H1 (cell line): ENCODE data around the gene GP5. TPM values are rescaled to one million over a fixed set of nuclear protein-coding genes. Genes with fewer than 3 reads are reported as not detected.

Experiments used
- CTCF ChIA-PET: fragments of 300-600 bp; sonication (Branson Sonifier 250); formaldehyde crosslinking; loops from one replicate; lab custom pipeline; 2021; ENCODE audit not compliant: partially characterized antibody; lab: Charles Lee
- POLR2A ChIA-PET: fragments of 300-600 bp; sonication (Branson Sonifier 250); formaldehyde crosslinking; loops from one replicate; lab custom pipeline; 2021; ENCODE audit warnings: inconsistent platforms; ENCODE audit not compliant: partially characterized antibody; lab: Charles Lee
- DNase-seq, 2 experiments: peaks; one replicate each; pipeline versions ENCODE4 v3.0.0 to v3.0.0-alpha.2; 2010 to 2022; ENCODE audit warnings: low spot score in 2 of 2, low read depth in 1 of 2, mixed read lengths in 1 of 2
- FAIRE-seq: peaks from 2 replicates; lab custom pipeline; 2011; peaks lifted over from hg19 to GRCh38; lab: Jason Lieb, UNC
- H2AFZ ChIP-seq: 2 replicates; pipeline ENCODE4 v1.8.1; 2012; ENCODE audit warnings: low read length, inconsistent platforms
- H2AK5ac ChIP-seq: 2 replicates; pipeline ENCODE4 v1.6.1; 2013; ENCODE audit warnings: low read depth, low read length
- H2BK120ac ChIP-seq: replicated peaks from 2 replicates; pipeline ENCODE3; 2013; ENCODE audit warnings: low read depth, low read length, inconsistent platforms
- H2BK12ac ChIP-seq: 2 replicates; pipeline ENCODE4 v1.6.1; 2013; ENCODE audit warnings: low read depth, low read length
- H2BK15ac ChIP-seq: 2 replicates; pipeline ENCODE4 v1.6.1; 2013; ENCODE audit warnings: low read length
- H2BK20ac ChIP-seq: 2 replicates; pipeline ENCODE4 v1.6.1; 2013; ENCODE audit warnings: low read length
- H2BK5ac ChIP-seq: 2 replicates; pipeline ENCODE4 v1.6.1; 2013; ENCODE audit warnings: low read depth, low read length
- H3K14ac ChIP-seq: 2 replicates; pipeline ENCODE4 v1.6.1; 2013; ENCODE audit warnings: inconsistent platforms; ENCODE audit not compliant: insufficient read length
- H3K18ac ChIP-seq: 2 replicates; pipeline ENCODE4 v1.6.1; 2013; ENCODE audit warnings: low read length; ENCODE audit errors: extremely low read depth
- H3K23ac ChIP-seq: 2 replicates; pipeline ENCODE4 v1.6.1; 2013; ENCODE audit warnings: inconsistent platforms; ENCODE audit not compliant: insufficient read length
- H3K23me2 ChIP-seq: 2 replicates; pipeline ENCODE4 v1.6.1; 2013; ENCODE audit warnings: low read depth, low read length
- H3K27ac ChIP-seq: 2 replicates; pipeline ENCODE4 v1.6.1; 2011; ENCODE audit warnings: low read depth, low read length, inconsistent platforms
- H3K27me3 ChIP-seq, 4 experiments: replicated peaks in 1 of 4; 1 replicate in 1 of 4; 2 replicates in 3 of 4; pipeline versions ENCODE4 v1.6.1 to v1.8.1; 2011 to 2013; ENCODE audit warnings: low read length in 3 of 4, mild to moderate bottlenecking in 3 of 4, inconsistent platforms in 2 of 4, mixed read lengths in 2 of 4, moderate library complexity in 1 of 4; ENCODE audit not compliant: control insufficient read depth in 3 of 4, insufficient read depth in 3 of 4; ENCODE audit errors: extremely low read depth in 1 of 4
- H3K36me3 ChIP-seq, 4 experiments: 2 replicates each; pipeline versions ENCODE4 v1.6.1 to v1.8.1; 2011 to 2013; ENCODE audit warnings: mild to moderate bottlenecking in 4 of 4, low read length in 3 of 4, moderate library complexity in 2 of 4, control low read depth in 1 of 4, inconsistent platforms in 1 of 4; ENCODE audit not compliant: insufficient read depth in 4 of 4, control insufficient read depth in 2 of 4
- H3K4ac ChIP-seq: replicated peaks from 2 replicates; pipeline ENCODE3; 2013; ENCODE audit warnings: low read length, low read depth, mixed read lengths, inconsistent platforms; ENCODE audit not compliant: insufficient read length
- H3K4me1 ChIP-seq, 4 experiments: replicated peaks in 1 of 4; 1 replicate in 1 of 4; 2 replicates in 3 of 4; pipeline versions ENCODE4 v1.6.1 to v1.8.1; 2011 to 2013; ENCODE audit warnings: low read length in 3 of 4, inconsistent platforms in 2 of 4, mixed read lengths in 1 of 4; ENCODE audit not compliant: insufficient read depth in 4 of 4, control insufficient read depth in 3 of 4
- H3K4me2 ChIP-seq, 2 experiments: 2 replicates each; pipeline versions ENCODE4 v1.6.1 to v1.8.1; 2011 to 2013; ENCODE audit warnings: low read depth in 2 of 2, low read length in 2 of 2, control low read depth in 1 of 2, inconsistent platforms in 1 of 2, mild to moderate bottlenecking in 1 of 2; ENCODE audit not compliant: insufficient read depth in 1 of 2
- H3K4me3 ChIP-seq, 4 experiments: fragments of 200-600, 300-600 bp in 1 of 4; sonication (generic), shearing (Covaris generic), sonication (Bioruptor Twin) in 1 of 4; 2 replicates each; pipeline versions ENCODE4 v1.5.1 to v1.8.1; 2011 to 2016; ENCODE audit warnings: low read length in 4 of 4, low read depth in 3 of 4, control low read depth in 2 of 4, inconsistent platforms in 2 of 4, mild to moderate bottlenecking in 2 of 4, mixed read lengths in 1 of 4, moderate library complexity in 1 of 4; ENCODE audit not compliant: insufficient read depth in 2 of 4; ENCODE audit errors: extremely low read depth in 1 of 4
- H3K56ac ChIP-seq: replicated peaks from 2 replicates; pipeline ENCODE3; 2013; ENCODE audit warnings: low read depth, mild to moderate bottlenecking, mixed read lengths, low read length, inconsistent platforms; ENCODE audit not compliant: insufficient read length
- H3K79me1 ChIP-seq: 2 replicates; pipeline ENCODE4 v1.6.1; 2013; ENCODE audit warnings: low read depth, low read length, control low read depth
- H3K79me2 ChIP-seq, 2 experiments: 2 replicates each; pipeline versions ENCODE4 v1.6.1 to v1.8.1; 2012 to 2013; ENCODE audit warnings: low read length in 2 of 2, mild to moderate bottlenecking in 2 of 2, inconsistent platforms in 1 of 2; ENCODE audit not compliant: insufficient read depth in 2 of 2, control insufficient read depth in 1 of 2
- H3K9ac ChIP-seq, 4 experiments: replicated peaks in 1 of 4; 1 replicate in 1 of 4; 2 replicates in 3 of 4; pipeline versions ENCODE4 v1.6.1 to v1.8.1; 2011 to 2013; ENCODE audit warnings: low read depth in 3 of 4, low read length in 3 of 4, control low read depth in 2 of 4, mild to moderate bottlenecking in 2 of 4, moderate library complexity in 2 of 4, inconsistent platforms in 1 of 4; ENCODE audit errors: extremely low read depth in 1 of 4
- H3K9me3 ChIP-seq, 2 experiments: 2 replicates each; pipeline versions ENCODE4 v1.6.1 to v1.8.1; 2012 to 2013; ENCODE audit warnings: mild to moderate bottlenecking in 2 of 2, moderate library complexity in 2 of 2, control low read depth in 1 of 2, inconsistent platforms in 1 of 2, low read depth in 1 of 2, low read length in 1 of 2, mixed read lengths in 1 of 2; ENCODE audit not compliant: insufficient read depth in 2 of 2
- H4K20me1 ChIP-seq, 2 experiments: replicated peaks in 1 of 2; 2 replicates each; pipeline versions ENCODE3 to v1.8.1; 2011 to 2013; ENCODE audit warnings: inconsistent platforms in 2 of 2, low read length in 2 of 2, mild to moderate bottlenecking in 1 of 2; ENCODE audit not compliant: insufficient read depth in 2 of 2, control insufficient read depth in 1 of 2
- H4K5ac ChIP-seq: 2 replicates; pipeline ENCODE4 v1.6.1; 2013; ENCODE audit warnings: low read length, low read depth, mixed read lengths, inconsistent platforms; ENCODE audit not compliant: insufficient read length
- H4K8ac ChIP-seq: 2 replicates; pipeline ENCODE4 v1.8.0; 2013; ENCODE audit warnings: mild to moderate bottlenecking, moderate library complexity, low read length, inconsistent platforms; ENCODE audit not compliant: insufficient read depth; ENCODE audit errors: extremely low read depth
- H4K91ac ChIP-seq: replicated peaks from 2 replicates; pipeline ENCODE3; 2013; ENCODE audit warnings: low read length, mixed read lengths, inconsistent platforms; ENCODE audit not compliant: insufficient read length
- ASH2L ChIP-seq: fragments of 200-600, 300-600 bp; sonication (generic); IDR thresholded peaks from one replicate; pipeline ENCODE4 v1.7.1; 2017; ENCODE audit warnings: low read length
- BRCA1 ChIP-seq: IDR thresholded peaks from 2 replicates; pipeline ENCODE4 v1.6.1; 2012; ENCODE audit warnings: low read depth, low read length, improper control_type of control experiment
- GTF2F1 ChIP-seq: IDR thresholded peaks from 2 replicates; pipeline ENCODE4 v1.6.1; 2012; ENCODE audit warnings: low read depth, low read length, improper control_type of control experiment, borderline replicate concordance
- HDAC6 ChIP-seq: IDR thresholded peaks from one replicate; pipeline ENCODE4 v1.7.1; 2012; ENCODE audit warnings: low read depth, mild to moderate bottlenecking, inconsistent platforms, low read length, moderate library complexity
- KDM1A ChIP-seq: fragments of 200-600, 300-600 bp; sonication (generic); IDR thresholded peaks from 2 replicates; pipeline ENCODE4 v1.7.1; 2016; ENCODE audit warnings: mild to moderate bottlenecking, low read length, borderline replicate concordance
- NRF1 ChIP-seq: IDR thresholded peaks from 2 replicates; pipeline ENCODE4 v1.6.1; 2011; ENCODE audit warnings: mild to moderate bottlenecking, low read depth, low read length, improper control_type of control experiment
- POLR2A ChIP-seq, 2 experiments: IDR thresholded peaks; 1 replicate in 1 of 2; 2 replicates in 1 of 2; pipeline ENCODE4 v1.6.1; 2011; ENCODE audit warnings: low read depth in 2 of 2, low read length in 2 of 2, mild to moderate bottlenecking in 2 of 2; ENCODE audit errors: control extremely low read depth in 1 of 2
- POU5F1 ChIP-seq: IDR thresholded peaks from 2 replicates; pipeline ENCODE4 v1.6.1; 2011; ENCODE audit warnings: low read depth, mild to moderate bottlenecking, low read length, moderate library complexity
- SAP30 ChIP-seq: fragments of 300-600 bp; sonication (generic); IDR thresholded peaks from 2 replicates; pipeline ENCODE4 v1.7.1; 2012; ENCODE audit warnings: low read length, moderate library complexity, mild to moderate bottlenecking, inconsistent platforms; ENCODE audit not compliant: insufficient read depth, insufficient replicate concordance
- SIRT6 ChIP-seq: IDR thresholded peaks from one replicate; pipeline ENCODE4 v1.7.1; 2012; ENCODE audit warnings: low read length, inconsistent platforms
- SIX5 ChIP-seq: IDR thresholded peaks from 2 replicates; pipeline ENCODE4 v1.6.1; 2011; ENCODE audit warnings: mild to moderate bottlenecking, low read depth, low read length
- SUZ12 ChIP-seq: fragments of 200-600 bp; sonication (generic); IDR thresholded peaks from 2 replicates; pipeline ENCODE4 v1.6.1; 2012; ENCODE audit warnings: mild to moderate bottlenecking, inconsistent platforms, low read length, moderate library complexity, mixed read lengths
- whole genome bisulfite sequencing, 2 experiments: shearing (Covaris generic) in 1 of 2; methylation state at CpG; one replicate each; pipeline versions ENCODE4 v1.1.6 to v1.1.7; 2013 to 2015; ENCODE audit warnings: low lambda C conversion rate in 2 of 2, mixed read lengths in 2 of 2, inconsistent platforms in 1 of 2, low coverage in 1 of 2, missing lambda C conversion rate in 1 of 2; ENCODE audit not compliant: insufficient replicate concordance in 2 of 2, insufficient coverage in 1 of 2, insufficient read length in 1 of 2; ENCODE audit errors: extremely low coverage in 1 of 2, missing lambda C conversion rate in 1 of 2; 5-methylcytosine and 5-hydroxymethylcytosine counted together
- polyA plus RNA-seq, 7 experiments: library from polyadenylated mRNA; depleted of rRNA in 3 of 7; stranded (reverse) in 5 of 7; unstranded in 2 of 7; fragments of >200 nt in 5 of 7; fragments of 200-250 nt in 2 of 7; gene quantifications; 1 replicate in 5 of 7; 2 replicates in 1 of 7; 4 replicates in 1 of 7; pipeline versions ENCODE4 v1.2.1 to v1.2.3, GENCODE V29; 2011 to 2013; ENCODE audit warnings: missing spikeins in 2 of 7, mixed read lengths in 2 of 7
- total RNA-seq: library from RNA; stranded (reverse); fragmentation: NEBNext Ultra II Directional; extraction: Animal tissue kit (Norgen Biotek cat#: 25700); gene quantifications from 2 replicates; pipeline ENCODE4 v1.2.1, GENCODE V29; 2021
- TF ChIP-seq, protein P1 (sequence below): IDR thresholded peaks from 2 replicates; pipeline ENCODE4 v1.6.1; 2012; ENCODE audit warnings: low read length, inconsistent platforms

GP5 gene
- total and polyA plus RNA-seq, 2 of the 8 experiments (the other 6 are each of a cell fraction or from before 2014, with no cell fraction given) = 0.13 to 0.14 TPM

DNA sequence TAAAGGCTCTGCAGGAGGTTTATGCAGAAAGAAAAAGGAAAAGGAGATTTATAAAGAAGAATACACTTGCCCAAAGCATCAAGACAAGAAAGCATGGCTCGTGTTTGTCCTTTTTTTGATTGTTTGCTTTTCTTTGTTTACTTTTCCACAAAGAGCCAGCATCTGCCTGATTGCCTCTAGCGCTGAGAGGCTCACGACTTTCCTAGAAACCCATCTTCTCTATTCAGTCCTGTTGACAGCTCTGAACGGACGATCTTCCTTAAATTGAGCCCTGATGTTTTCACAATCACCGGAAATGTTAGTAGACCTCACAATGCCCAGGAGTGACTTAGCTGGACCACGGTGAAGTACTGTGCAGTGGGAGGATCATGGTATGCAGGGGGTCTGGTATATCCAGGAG is 12.4 kb downstream of the GP5 start:
- H3K36me3 ChIP-seq = no peaks in the 10 kb centered on the region
- peaks cover 0 to 2% (median 0%) of the 10 kb centered on the region in 4 experiments; a peak in 1 of 7 replicates for H3K27me3 ChIP-seq
- H3K23ac ChIP-seq = no peak overlapping the region
- no peaks in the 10 kb centered on the region for H3K79me2 ChIP-seq
- no peak overlapping the region for H3K4me2 ChIP-seq
- H2BK12ac ChIP-seq = no peak overlapping the region
- H4K91ac ChIP-seq = no peak overlapping the region
- ChIA-PET POLR2A (interaction anchor here (0.8 kb wide), 1 partner anchor 18 kb away, joined by 3 read pairs; no protein-coding TSS in a partner anchor), CTCF (interaction anchor here (1.1 to 4.5 kb wide), 8 partner anchors 8 to 85 kb away, joined by 3 to 21 read pairs (median 4); no protein-coding TSS in a partner anchor)
- H2BK20ac ChIP-seq = no peak overlapping the region
- H3K14ac ChIP-seq = no peak overlapping the region
- no peak overlapping the region for H3K4ac ChIP-seq
- no peak overlapping the region for H3K4me3 ChIP-seq
- no peak overlapping the region for H2BK5ac ChIP-seq
- FAIRE-seq (no peak), DNase-seq (peak in 1 of 2 experiments; percentile 24)
- H3K4me1 ChIP-seq = peaks cover 0 to 7% (median 2%) of the 10 kb centered on the region in 4 experiments; a peak in 3 of 7 replicates
- H3K27ac ChIP-seq = no peak overlapping the region
- peaks cover 0 to 4% of the 10 kb centered on the region in 2 experiments; a peak in 1 of 4 replicates for H3K9me3 ChIP-seq
- peak overlapping the region; percentile 70; the same call in 1 of the 2 replicates for H2AFZ ChIP-seq
- no peak overlapping the region for H3K18ac ChIP-seq
- no peak overlapping the region for H4K8ac ChIP-seq
- no peaks in the 10 kb centered on the region for H3K79me1 ChIP-seq
- H2BK15ac ChIP-seq = no peak overlapping the region
- H3K9ac ChIP-seq = no peak overlapping the region
- H3K23me2 ChIP-seq = no peaks in the 10 kb centered on the region
- WGBS, 2 experiments = 85% methylated on average over 7 of the region's 7 CpGs; no CpG with 5 or more reads in 1 of the 2 experiments
- no peak overlapping the region for H2AK5ac ChIP-seq
- H4K20me1 ChIP-seq = no peaks in the 10 kb centered on the region
- no peak overlapping the region for H3K56ac ChIP-seq
- no peak overlapping the region for H2BK120ac ChIP-seq
- H4K5ac ChIP-seq = no peak overlapping the region
- no peak for TF ChIP-seq HDAC6
- no peak for TF ChIP-seq KDM1A
- TF ChIP-seq, protein P1, sequence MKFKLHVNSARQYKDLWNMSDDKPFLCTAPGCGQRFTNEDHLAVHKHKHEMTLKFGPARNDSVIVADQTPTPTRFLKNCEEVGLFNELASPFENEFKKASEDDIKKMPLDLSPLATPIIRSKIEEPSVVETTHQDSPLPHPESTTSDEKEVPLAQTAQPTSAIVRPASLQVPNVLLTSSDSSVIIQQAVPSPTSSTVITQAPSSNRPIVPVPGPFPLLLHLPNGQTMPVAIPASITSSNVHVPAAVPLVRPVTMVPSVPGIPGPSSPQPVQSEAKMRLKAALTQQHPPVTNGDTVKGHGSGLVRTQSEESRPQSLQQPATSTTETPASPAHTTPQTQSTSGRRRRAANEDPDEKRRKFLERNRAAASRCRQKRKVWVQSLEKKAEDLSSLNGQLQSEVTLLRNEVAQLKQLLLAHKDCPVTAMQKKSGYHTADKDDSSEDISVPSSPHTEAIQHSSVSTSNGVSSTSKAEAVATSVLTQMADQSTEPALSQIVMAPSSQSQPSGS = no peak
- no peak for TF ChIP-seq BRCA1
- TF ChIP-seq NRF1 = no peak
- no peak for TF ChIP-seq SUZ12
- no peak for TF ChIP-seq SIX5
- no peak for TF ChIP-seq SAP30
- TF ChIP-seq SIRT6 = no peak
- TF ChIP-seq POLR2A (IDR thresholded peaks at IDR 0.05; ENCODE audit: control extremely low read depth in 1 of 2, low read depth in 2 of 2, low read length in 2 of 2) = no peak
- TF ChIP-seq GTF2F1 = no peak
- TF ChIP-seq ASH2L = no peak
- TF ChIP-seq POU5F1 = no peak
